Suprapubic skin (tissue), 4 donors: ENCODE data around the gene ABCG4. TPM values are rescaled to one million over a fixed set of nuclear protein-coding genes. Genes with fewer than 3 reads are reported as not detected.

Experiments
- DNase-seq, 2 donors: peaks; one replicate each; pipeline ENCODE4 v3.0.0-alpha.2; 2019; ENCODE audit warnings: low spot score in 2 of 2
- H3K27ac ChIP-seq: fragments of 200-600 bp; sonication (generic); one replicate; pipeline ENCODE4 v1.5.1; 2019
- H3K27me3 ChIP-seq: fragments of 200-600 bp; sonication (generic); one replicate; pipeline ENCODE4 v1.5.1; 2019
- H3K36me3 ChIP-seq: fragments of 200-600 bp; sonication (generic); one replicate; pipeline ENCODE4 v1.5.1; 2019
- H3K4me1 ChIP-seq: fragments of 200-600 bp; sonication (generic); one replicate; pipeline ENCODE4 v1.5.1; 2019
- H3K4me3 ChIP-seq: fragments of 200-600 bp; sonication (generic); one replicate; pipeline ENCODE4 v1.5.1; 2019; ENCODE audit warnings: mild to moderate bottlenecking
- H3K9me3 ChIP-seq: fragments of 200-600 bp; sonication (generic); one replicate; pipeline ENCODE4 v1.5.1; 2019
- EP300 ChIP-seq: sonication (generic); formaldehyde crosslinking; IDR thresholded peaks from one replicate; pipeline ENCODE4 v1.6.1; 2017; ENCODE audit warnings: antibody characterized with exemption
- POLR2A ChIP-seq, 2 donors: fragments of 450-650 bp; IDR thresholded peaks; one replicate each; pipeline ENCODE4 v1.6.1; 2017; ENCODE audit warnings: antibody characterized with exemption in 2 of 2, mild to moderate bottlenecking in 2 of 2, moderate library complexity in 2 of 2
- POLR2AphosphoS5 ChIP-seq, 3 donors: sonication (generic); formaldehyde crosslinking; IDR thresholded peaks; one replicate each; pipeline ENCODE4 v1.6.1; 2017; ENCODE audit warnings: antibody characterized with exemption in 3 of 3
- WGBS: methylation state at CpG from one replicate; pipeline ENCODE4 v1.1.5; 2018; 5-methylcytosine and 5-hydroxymethylcytosine counted together
- total RNA-seq, 4 donors: library from RNA; depleted of rRNA; stranded (reverse); fragments of >200 nt; gene quantifications; one replicate each; pipeline ENCODE4 v1.1.0, GENCODE V29; 2016
- TF ChIP-seq, protein P1 (sequence below), 2 donors: fragments of 200-600 bp in 1 of 2; fragments of 450-650 bp in 1 of 2; sonication (generic) in 1 of 2; IDR thresholded peaks; one replicate each; pipeline ENCODE4 v1.5.1; 2016 to 2019; ENCODE audit warnings: antibody characterized with exemption in 2 of 2, mild to moderate bottlenecking in 1 of 2, moderate library complexity in 1 of 2

The ABCG4 gene
- total RNA-seq, 4 donors from 2014 or later, result 0.26 to 1.6 (median 0.73) TPM

DNA sequence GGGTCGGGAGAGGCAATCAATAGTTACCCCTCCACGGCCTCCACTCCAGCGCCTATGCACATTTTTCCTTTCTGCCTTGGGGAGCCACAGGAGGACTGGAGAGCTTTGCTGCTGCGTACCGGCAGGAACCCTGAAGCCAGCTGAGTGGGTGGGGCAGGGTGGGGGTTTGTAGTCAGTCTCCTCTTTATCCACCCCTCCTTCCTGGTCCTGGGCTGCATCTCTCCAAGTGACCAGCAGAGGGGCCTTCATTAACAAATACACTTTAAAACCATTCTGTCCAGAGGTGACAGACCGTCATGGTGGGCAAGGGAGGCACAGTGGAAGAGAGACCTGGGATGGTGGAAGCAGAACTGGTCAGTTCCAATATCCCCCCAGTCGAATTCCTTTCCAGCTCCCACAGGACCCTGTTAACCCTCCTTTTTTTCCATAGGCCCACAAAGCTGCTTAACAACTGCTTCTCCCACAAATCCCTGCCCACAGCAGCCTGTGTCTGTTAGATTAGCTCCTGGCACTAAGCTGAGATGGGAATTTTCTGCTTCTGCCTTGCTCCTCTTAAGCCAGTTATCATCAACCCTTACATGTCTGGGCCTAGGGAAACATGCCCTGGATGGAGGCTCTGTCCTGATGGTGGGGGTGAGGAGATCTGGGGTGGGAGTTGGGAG is 3.9 kb upstream of the ABCG4 start:
- Histone ChIP-seq H3K9me3 (no peaks in the 10 kb centered on the region), H3K27me3 (peaks cover 35% of the 10 kb centered on the region), H3K36me3 (no peaks in the 10 kb centered on the region), H3K4me3 (no peak overlapping the region), H3K27ac (no peak overlapping the region), H3K4me1 (peaks cover 23% of the 10 kb centered on the region)
- no peak for DNase-seq
- TF ChIP-seq POLR2AphosphoS5 (IDR thresholded peaks at IDR 0.05), result no peak
- TF ChIP-seq, protein P1, sequence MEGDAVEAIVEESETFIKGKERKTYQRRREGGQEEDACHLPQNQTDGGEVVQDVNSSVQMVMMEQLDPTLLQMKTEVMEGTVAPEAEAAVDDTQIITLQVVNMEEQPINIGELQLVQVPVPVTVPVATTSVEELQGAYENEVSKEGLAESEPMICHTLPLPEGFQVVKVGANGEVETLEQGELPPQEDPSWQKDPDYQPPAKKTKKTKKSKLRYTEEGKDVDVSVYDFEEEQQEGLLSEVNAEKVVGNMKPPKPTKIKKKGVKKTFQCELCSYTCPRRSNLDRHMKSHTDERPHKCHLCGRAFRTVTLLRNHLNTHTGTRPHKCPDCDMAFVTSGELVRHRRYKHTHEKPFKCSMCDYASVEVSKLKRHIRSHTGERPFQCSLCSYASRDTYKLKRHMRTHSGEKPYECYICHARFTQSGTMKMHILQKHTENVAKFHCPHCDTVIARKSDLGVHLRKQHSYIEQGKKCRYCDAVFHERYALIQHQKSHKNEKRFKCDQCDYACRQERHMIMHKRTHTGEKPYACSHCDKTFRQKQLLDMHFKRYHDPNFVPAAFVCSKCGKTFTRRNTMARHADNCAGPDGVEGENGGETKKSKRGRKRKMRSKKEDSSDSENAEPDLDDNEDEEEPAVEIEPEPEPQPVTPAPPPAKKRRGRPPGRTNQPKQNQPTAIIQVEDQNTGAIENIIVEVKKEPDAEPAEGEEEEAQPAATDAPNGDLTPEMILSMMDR (IDR thresholded peaks at IDR 0.05), result peak in 1 of 2 donors; percentile 71
- WGBS, result 17% methylated on average over 7 of the region's 7 CpGs

DNA sequence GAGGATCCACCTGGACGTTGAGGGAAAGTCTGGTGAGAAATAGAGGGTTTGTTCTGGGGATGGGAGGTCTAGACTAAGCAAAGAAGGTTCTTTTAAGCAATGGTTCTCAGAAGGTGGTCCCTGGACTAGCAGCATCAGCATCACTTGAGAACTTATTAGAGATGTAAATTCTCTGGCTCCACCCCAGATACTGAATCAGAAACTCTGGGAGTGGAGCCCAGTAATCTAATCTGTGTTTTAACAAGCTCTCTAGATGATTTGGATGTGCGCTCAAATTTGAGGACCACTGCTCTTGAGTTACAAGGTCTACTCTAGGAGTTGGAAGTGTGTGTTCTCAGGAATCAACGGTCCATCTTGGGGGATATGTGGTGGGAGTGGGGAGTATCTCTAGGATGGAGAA is 3.3 kb upstream of the ABCG4 start:
- H3K27me3 ChIP-seq, result peaks cover 37% of the 10 kb centered on the region
- DNase-seq, result no peak
- no peaks in the 10 kb centered on the region for H3K36me3 ChIP-seq

DNA sequence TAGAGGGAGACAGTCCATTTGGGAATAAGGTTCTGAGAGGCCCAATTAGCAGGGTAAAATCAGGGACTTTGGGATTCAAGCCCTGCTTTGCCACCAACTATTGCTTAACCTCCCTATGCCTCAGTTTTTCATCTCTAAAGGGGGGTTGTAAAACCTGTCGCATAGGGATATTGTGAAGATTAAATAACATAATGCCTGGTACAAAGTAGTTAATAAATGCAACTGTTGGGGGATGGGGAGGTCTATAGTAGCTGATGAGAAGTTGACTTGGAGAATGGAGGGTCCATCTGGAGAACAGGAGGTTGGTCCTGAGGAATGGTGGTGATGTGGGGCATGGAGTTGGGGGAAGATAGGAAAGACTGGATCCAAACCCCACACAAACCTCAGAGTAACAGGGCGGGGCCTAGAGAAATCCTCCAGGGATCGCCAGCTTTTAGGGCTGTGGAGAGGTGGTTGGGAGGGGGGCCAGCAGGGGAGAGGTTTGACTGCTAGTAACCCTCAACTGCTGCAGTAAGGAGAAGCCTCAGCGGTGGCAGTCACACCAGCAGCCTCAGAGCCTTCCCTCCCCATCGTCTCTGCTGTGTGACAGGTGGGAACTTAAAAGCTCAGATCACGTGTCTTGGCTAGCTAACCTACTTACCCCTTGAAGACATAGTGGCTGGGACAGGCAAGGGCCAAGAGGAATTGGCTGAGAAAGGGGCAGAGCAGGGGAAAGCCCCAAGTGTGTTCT is 1.1 kb upstream of the ABCG4 start:
- Histone ChIP-seq H3K9me3 (no peaks in the 10 kb centered on the region), H3K4me1 (peaks cover 23% of the 10 kb centered on the region), H3K36me3 (no peaks in the 10 kb centered on the region), H3K27ac (no peak overlapping the region), H3K27me3 (peaks cover 37% of the 10 kb centered on the region), H3K4me3 (no peak overlapping the region)
- 59% methylated on average over 6 of the region's 6 CpGs for WGBS
- TF ChIP-seq, protein P1 (IDR thresholded peaks at IDR 0.05), result no peak
- TF ChIP-seq EP300 (no peak), POLR2A (IDR thresholded peaks at IDR 0.05) (no peak), POLR2AphosphoS5 (IDR thresholded peaks at IDR 0.05) (no peak)
- DNase-seq, result no peak

More for the DNA sequence above, 3.3 kb upstream of the ABCG4 start:
- WGBS, result 50% methylated on average over 3 of the region's 3 CpGs
- Histone ChIP-seq H3K9me3 (no peaks in the 10 kb centered on the region), H3K27ac (no peak overlapping the region), H3K4me3 (no peak overlapping the region), H3K4me1 (peaks cover 23% of the 10 kb centered on the region)
- TF ChIP-seq POLR2AphosphoS5 (IDR thresholded peaks at IDR 0.05) (no peak), POLR2A (IDR thresholded peaks at IDR 0.05) (no peak), EP300 (no peak)
- TF ChIP-seq, protein P1 (IDR thresholded peaks at IDR 0.05), result no peak

DNA sequence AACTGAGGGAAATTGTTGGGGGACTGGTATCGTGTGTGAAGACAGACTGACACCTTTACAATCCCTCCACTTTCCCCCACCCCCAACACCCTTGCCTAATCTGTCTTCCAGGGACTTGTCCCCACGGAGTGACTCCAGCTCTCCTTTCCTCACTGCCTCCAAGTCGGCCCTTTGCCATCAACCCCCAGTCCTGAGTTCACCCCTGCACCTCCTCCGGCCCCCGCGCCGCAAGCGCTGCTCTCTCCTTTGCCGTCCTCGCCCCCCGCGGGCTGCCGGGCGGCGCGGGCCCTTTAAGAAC is 183 bp upstream of the ABCG4 start:
- TF ChIP-seq POLR2AphosphoS5 (IDR thresholded peaks at IDR 0.05) (no peak), EP300 (no peak), POLR2A (IDR thresholded peaks at IDR 0.05) (no peak)
- TF ChIP-seq, protein P1 (IDR thresholded peaks at IDR 0.05), result no peak
- peaks cover 37% of the 10 kb centered on the region for H3K27me3 ChIP-seq
- WGBS, result 3% methylated on average over 16 of the region's 16 CpGs
- no peak overlapping the region for H3K27ac ChIP-seq
- H3K36me3 ChIP-seq, result no peaks in the 10 kb centered on the region
- no peaks in the 10 kb centered on the region for H3K9me3 ChIP-seq
- no peak for DNase-seq
- peaks cover 23% of the 10 kb centered on the region for H3K4me1 ChIP-seq
- peak overlapping the region; percentile 70 for H3K4me3 ChIP-seq

DNA sequence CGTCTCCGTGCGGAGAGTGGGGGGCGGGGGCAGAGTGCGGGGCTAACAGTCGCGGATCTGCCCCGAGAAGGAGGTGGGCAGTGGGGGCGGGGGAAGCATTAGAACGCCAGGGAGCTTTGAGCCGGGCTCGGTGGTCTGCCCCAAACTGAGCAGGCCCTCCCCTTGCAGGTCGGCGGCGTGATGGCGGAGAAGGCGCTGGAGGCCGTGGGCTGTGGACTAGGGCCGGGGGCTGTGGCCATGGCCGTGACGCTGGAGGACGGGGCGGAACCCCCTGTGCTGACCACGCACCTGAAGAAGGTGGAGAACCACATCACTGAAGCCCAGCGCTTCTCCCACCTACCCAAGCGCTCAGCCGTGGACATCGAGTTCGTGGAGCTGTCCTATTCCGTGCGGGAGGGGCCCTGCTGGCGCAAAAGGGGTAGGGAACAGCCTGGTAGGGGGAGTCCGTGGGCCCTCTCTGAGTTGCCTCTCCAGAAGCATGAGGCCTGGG is 979 bp downstream of the ABCG4 start:
- Histone ChIP-seq H3K9me3 (no peaks in the 10 kb centered on the region), H3K27ac (no peak overlapping the region), H3K36me3 (no peaks in the 10 kb centered on the region), H3K27me3 (peaks cover 37% of the 10 kb centered on the region), H3K4me3 (peak overlapping the region; percentile 70), H3K4me1 (peaks cover 20% of the 10 kb centered on the region)
- TF ChIP-seq POLR2AphosphoS5 (IDR thresholded peaks at IDR 0.05) (no peak), EP300 (no peak), POLR2A (IDR thresholded peaks at IDR 0.05) (no peak)
- TF ChIP-seq, protein P1 (IDR thresholded peaks at IDR 0.05), result no peak
- no peak for DNase-seq
- WGBS, result 19% methylated on average over 7 of the region's 33 CpGs
